Liver (tissue), 9 donors: Measurements from ENCODE around the gene ZNF512. TPM values are rescaled to one million over a fixed set of nuclear protein-coding genes. Genes with fewer than 3 reads are reported as not detected.

Source experiments
- DNase-seq: peaks from one replicate; pipeline ENCODE4 v3.0.0-alpha.2; 2017; ENCODE audit warnings: low spot score
- H3K27ac ChIP-seq, 2 donors: one replicate each; pipeline ENCODE4 v1.7.0; 2013; ENCODE audit warnings: inconsistent platforms in 2 of 2, low read length in 2 of 2, control low read depth in 1 of 2, low read depth in 1 of 2, mild to moderate bottlenecking in 1 of 2
- H3K27me3 ChIP-seq, 4 donors: one replicate each; pipeline versions ENCODE4 v1.6.1 to v1.7.0; 2013; ENCODE audit warnings: low read length in 3 of 4, inconsistent platforms in 1 of 4, mild to moderate bottlenecking in 1 of 4, moderate library complexity in 1 of 4; ENCODE audit not compliant: control insufficient read depth in 4 of 4, insufficient read depth in 4 of 4
- H3K36me3 ChIP-seq, 4 donors: one replicate each; pipeline versions ENCODE4 v1.6.1 to v1.7.0; 2013; ENCODE audit warnings: low read length in 3 of 4, mild to moderate bottlenecking in 3 of 4, low read depth in 1 of 4, moderate library complexity in 1 of 4; ENCODE audit not compliant: control insufficient read depth in 4 of 4, insufficient read depth in 3 of 4
- H3K4me1 ChIP-seq, 4 donors: one replicate each; pipeline versions ENCODE4 v1.6.1 to v1.7.0; 2013; ENCODE audit warnings: low read length in 3 of 4, mild to moderate bottlenecking in 3 of 4, moderate library complexity in 1 of 4; ENCODE audit not compliant: control insufficient read depth in 4 of 4, insufficient read depth in 4 of 4
- H3K4me3 ChIP-seq, 3 donors: one replicate each; pipeline versions ENCODE4 v1.6.1 to v1.7.0; 2013; ENCODE audit warnings: low read length in 3 of 3, control low read depth in 1 of 3, low read depth in 1 of 3, mild to moderate bottlenecking in 1 of 3
- H3K9ac ChIP-seq, 2 donors: one replicate each; pipeline ENCODE4 v1.7.0; 2013; ENCODE audit warnings: low read length in 2 of 2, mild to moderate bottlenecking in 2 of 2, moderate library complexity in 2 of 2, control low read depth in 1 of 2, low read depth in 1 of 2
- H3K9me3 ChIP-seq, 4 donors: one replicate each; pipeline versions ENCODE4 v1.6.1 to v1.7.0; 2013; ENCODE audit warnings: low read length in 3 of 4; ENCODE audit not compliant: control insufficient read depth in 4 of 4
- ATF3 ChIP-seq: IDR thresholded peaks from 2 replicates; pipeline ENCODE4 v1.6.1; 2016; ENCODE audit warnings: antibody characterized with exemption
- CTCF ChIP-seq: fragments of 150-350 bp; IDR thresholded peaks from 2 replicates; pipeline ENCODE4 v1.5.1; 2017; ENCODE audit warnings: improper control_type of control experiment, low read depth, low read length; ENCODE audit not compliant: missing input control
- EGR1 ChIP-seq, 2 donors: IDR thresholded peaks; 2 replicates each; pipeline ENCODE4 v1.6.1; 2016 to 2018; ENCODE audit warnings: antibody characterized with exemption in 2 of 2, low read depth in 2 of 2
- FOXA1 ChIP-seq: IDR thresholded peaks from 2 replicates; pipeline ENCODE4 v1.6.1; 2016; ENCODE audit warnings: antibody characterized with exemption
- GABPA ChIP-seq, 2 donors: IDR thresholded peaks in 1 of 2; conservative IDR thresholded peaks in 1 of 2; 2 replicates each; pipeline ENCODE4 v1.6.1; 2016; ENCODE audit warnings: antibody characterized with exemption in 2 of 2, mild to moderate bottlenecking in 1 of 2, moderate library complexity in 1 of 2
- HNF4A ChIP-seq, 2 donors: conservative IDR thresholded peaks; 2 replicates each; pipeline ENCODE4 v1.6.1; 2016; ENCODE audit warnings: antibody characterized with exemption in 2 of 2, mild to moderate bottlenecking in 2 of 2
- HNF4G ChIP-seq: IDR thresholded peaks from 2 replicates; pipeline ENCODE4 v1.6.1; 2016; ENCODE audit warnings: antibody characterized with exemption
- JUND ChIP-seq, 2 donors: IDR thresholded peaks; 2 replicates each; pipeline ENCODE4 v1.6.1; 2016; ENCODE audit warnings: antibody characterized with exemption in 2 of 2
- MAX ChIP-seq: IDR thresholded peaks from 2 replicates; pipeline ENCODE4 v1.6.1; 2016; ENCODE audit warnings: antibody characterized with exemption
- NR2F2 ChIP-seq: IDR thresholded peaks from 2 replicates; pipeline ENCODE4 v1.6.1; 2016; ENCODE audit warnings: antibody characterized with exemption
- REST ChIP-seq: IDR thresholded peaks from 2 replicates; pipeline ENCODE4 v1.6.1; 2016; ENCODE audit warnings: antibody characterized with exemption, mild to moderate bottlenecking
- SP1 ChIP-seq: IDR thresholded peaks from 2 replicates; pipeline ENCODE4 v1.6.1; 2018; ENCODE audit warnings: antibody characterized with exemption, mild to moderate bottlenecking
- ZBTB33 ChIP-seq: IDR thresholded peaks from 2 replicates; pipeline ENCODE4 v1.6.1; 2016; ENCODE audit warnings: antibody characterized with exemption
- WGBS: extraction: QIAGEN DNeasy Blood & Tissue Kit; methylation state at CpG from one replicate; pipeline ENCODE4 v1.1.7; 2013; 5-methylcytosine and 5-hydroxymethylcytosine counted together
- polyA plus RNA-seq, 2 donors: library from polyadenylated mRNA; stranded (reverse) in 1 of 2; unstranded in 1 of 2; fragments of 200-250 nt in 1 of 2; fragments of >200 nt in 1 of 2; fragmentation: Nextera tagmentation in 1 of 2; extraction: Ambion mirVana in 1 of 2; gene quantifications; one replicate each; pipeline versions ENCODE4 v1.2.1 to v1.2.3, GENCODE V29; 2013 to 2015
- total RNA-seq, 2 donors: library from RNA; depleted of rRNA; stranded (reverse); fragments of >200 nt; gene quantifications; one replicate each; pipeline ENCODE4 v1.2.3, GENCODE V29; 2014
- donor health status: healthy.
- donor health status: healthy.
- donor health status: healthy.
- donor health status: healthy.
- donor health status: healthy.

ZNF512 gene
- total and polyA plus RNA-seq, 4 donors, result 3.3 to 13.0 (median 7.1) TPM

- no peak for TF ChIP-seq ZBTB33
Observed at GRCh38 chr2:27636766-27637165, 53.9 kb downstream of the ZNF512 start (continued).

- Histone ChIP-seq H3K9ac (no peak overlapping the region), H3K4me1 (no peaks in the 10 kb centered on the region), H3K27ac (no peak overlapping the region), H3K9me3 (no peaks in the 10 kb centered on the region), H3K27me3 (no peaks in the 10 kb centered on the region), H3K4me3 (no peak overlapping the region), H3K36me3 (peaks cover 13 to 73% (median 60%) of the 10 kb centered on the region in 4 donors)
- DNase-seq, result no peak
- WGBS, result 92% methylated on average over 3 of the region's 3 CpGs
- TF ChIP-seq HNF4A (conservative IDR thresholded peaks at IDR 0.05), result no peak
- no peak for TF ChIP-seq NR2F2
- no peak for TF ChIP-seq GABPA (IDR thresholded peaks at IDR 0.05 in 1 of 2, conservative IDR thresholded peaks at IDR 0.05 in 1 of 2)
- no peak for TF ChIP-seq ATF3
- no peak for TF ChIP-seq JUND (IDR thresholded peaks at IDR 0.05)
- TF ChIP-seq REST, result no peak
- no peak for TF ChIP-seq EGR1 (IDR thresholded peaks at IDR 0.05; ENCODE audit: low read depth in 2 of 2)
- TF ChIP-seq CTCF, result no peak
- no peak for TF ChIP-seq HNF4G
- TF ChIP-seq FOXA1, result no peak
- no peak for TF ChIP-seq SP1
- TF ChIP-seq MAX, result no peak
Observed at GRCh38 chr2:27638037-27638637, 55.3 kb downstream of the ZNF512 start.
